ENCODE data around the gene TMPRSS11F. TPM values are rescaled to one million over a fixed set of nuclear protein-coding genes. Genes with fewer than 3 reads are reported as not detected.

Gene TMPRSS11F
- total RNA-seq, 3 donors from 2014 or later = not detected

DNA sequence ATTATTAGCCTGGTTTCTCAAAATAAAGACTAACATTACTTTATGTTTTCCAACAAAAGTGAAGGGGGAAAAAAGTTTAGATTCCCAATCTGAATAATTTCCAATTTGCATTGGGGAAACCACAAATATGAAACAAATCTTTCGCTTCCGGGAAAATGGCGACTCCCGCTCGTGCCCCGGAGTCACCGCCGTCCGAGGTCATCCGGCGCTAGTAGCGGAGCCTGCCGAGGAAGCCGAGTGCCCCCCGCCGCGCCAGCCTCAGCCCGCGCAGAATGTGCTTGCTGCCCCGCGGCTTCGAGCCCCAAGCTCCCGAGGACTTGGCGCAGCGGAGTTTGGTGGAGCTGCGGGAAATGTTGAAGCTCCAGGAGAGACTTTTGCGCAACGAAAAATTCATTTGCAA is 91.4 kb downstream of the TMPRSS11F start:
- H3K4me1 ChIP-seq (ENCODE audit: low read depth) = no peaks in the 10 kb centered on the region

DNA sequence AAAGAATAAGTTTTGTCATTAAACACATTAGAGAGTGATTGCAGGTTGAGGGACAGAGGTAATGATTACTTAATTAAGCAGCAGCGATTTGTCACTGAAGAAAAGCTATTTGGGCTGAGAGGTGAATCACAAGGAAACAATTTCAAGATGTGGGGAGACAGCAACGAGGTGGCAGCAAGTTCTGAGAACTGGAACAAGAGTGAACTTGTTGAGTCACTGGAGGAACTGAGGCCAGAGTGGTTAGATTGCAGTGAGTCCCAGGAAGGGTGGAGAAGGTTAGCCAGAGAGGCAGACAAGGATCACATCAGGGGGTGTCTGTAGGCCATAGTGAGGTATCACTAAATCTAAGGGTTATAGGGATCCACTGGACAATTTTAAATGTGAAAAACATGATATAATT is 108.5 kb downstream of the TMPRSS11F start:
- Histone ChIP-seq H3K4me1 (ENCODE audit: low read depth) (no peaks in the 10 kb centered on the region), H3K9me3 (no peaks in the 10 kb centered on the region), H3K36me3 (ENCODE audit: low read depth) (no peaks in the 10 kb centered on the region), H3K4me3 (no peak overlapping the region)
- no peak for ATAC-seq
- intact Hi-C loops (cut with DNase I, micrococcal nuclease) = no loop called here
- TF ChIP-seq, protein P1, sequence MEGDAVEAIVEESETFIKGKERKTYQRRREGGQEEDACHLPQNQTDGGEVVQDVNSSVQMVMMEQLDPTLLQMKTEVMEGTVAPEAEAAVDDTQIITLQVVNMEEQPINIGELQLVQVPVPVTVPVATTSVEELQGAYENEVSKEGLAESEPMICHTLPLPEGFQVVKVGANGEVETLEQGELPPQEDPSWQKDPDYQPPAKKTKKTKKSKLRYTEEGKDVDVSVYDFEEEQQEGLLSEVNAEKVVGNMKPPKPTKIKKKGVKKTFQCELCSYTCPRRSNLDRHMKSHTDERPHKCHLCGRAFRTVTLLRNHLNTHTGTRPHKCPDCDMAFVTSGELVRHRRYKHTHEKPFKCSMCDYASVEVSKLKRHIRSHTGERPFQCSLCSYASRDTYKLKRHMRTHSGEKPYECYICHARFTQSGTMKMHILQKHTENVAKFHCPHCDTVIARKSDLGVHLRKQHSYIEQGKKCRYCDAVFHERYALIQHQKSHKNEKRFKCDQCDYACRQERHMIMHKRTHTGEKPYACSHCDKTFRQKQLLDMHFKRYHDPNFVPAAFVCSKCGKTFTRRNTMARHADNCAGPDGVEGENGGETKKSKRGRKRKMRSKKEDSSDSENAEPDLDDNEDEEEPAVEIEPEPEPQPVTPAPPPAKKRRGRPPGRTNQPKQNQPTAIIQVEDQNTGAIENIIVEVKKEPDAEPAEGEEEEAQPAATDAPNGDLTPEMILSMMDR (IDR thresholded peaks at IDR 0.05) = no peak
- no peak for DNase-seq

More for the DNA sequence above, 91.4 kb downstream of the TMPRSS11F start:
- TF ChIP-seq, protein P1 (IDR thresholded peaks at IDR 0.05) = no peak
- Histone ChIP-seq H3K4me3 (no peak overlapping the region), H3K9me3 (no peaks in the 10 kb centered on the region), H3K36me3 (ENCODE audit: low read depth) (no peaks in the 10 kb centered on the region)
- intact Hi-C loops (cut with DNase I, micrococcal nuclease) = no loop called here
- no peak for ATAC-seq
- no peak for DNase-seq

DNA sequence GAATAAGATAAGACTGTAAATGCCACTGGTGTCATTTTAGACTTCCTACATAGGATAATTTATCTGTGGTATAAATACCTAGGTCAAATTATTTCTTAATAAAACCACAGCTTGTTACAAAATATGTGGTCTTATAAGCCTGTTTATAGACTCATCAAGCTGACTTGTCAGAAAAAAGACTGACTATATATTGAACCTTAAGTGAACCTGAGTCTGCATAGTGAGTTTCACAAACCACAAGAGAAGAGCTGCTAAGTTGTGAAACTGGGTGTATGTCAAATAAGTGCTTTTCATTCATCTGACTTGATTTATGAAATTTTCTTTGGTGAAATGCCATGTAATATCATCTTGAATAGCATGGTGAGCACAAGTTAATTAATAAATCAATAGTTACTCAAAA is 118.0 kb downstream of the TMPRSS11F start:
- no peaks in the 10 kb centered on the region for H3K4me1 ChIP-seq (ENCODE audit: low read depth)
- H3K36me3 ChIP-seq (ENCODE audit: low read depth) = no peaks in the 10 kb centered on the region
- TF ChIP-seq, protein P1 (IDR thresholded peaks at IDR 0.05) = no peak
- no peak for DNase-seq
- H3K9me3 ChIP-seq = no peaks in the 10 kb centered on the region
- intact Hi-C loops (cut with DNase I, micrococcal nuclease) = no loop called here
- ATAC-seq = no peak
- H3K4me3 ChIP-seq = no peak overlapping the region

Other genes with a start within 250 kb of the TMPRSS11F start
- gene TMPRSS11D, start 245.9 kb downstream of the TMPRSS11F start, total RNA-seq = not detected
- gene TMPRSS11A, start 166.4 kb downstream of the TMPRSS11F start, total RNA-seq = not detected
- gene TMPRSS11B, start 115.8 kb upstream of the TMPRSS11F start, total RNA-seq = not detected
- gene YTHDC1, start 220.2 kb upstream of the TMPRSS11F start, total RNA-seq = 10 to 100 TPM; 55.1 to 92.3 (median 73.6) TPM